SK-N-DZ (cell line): ENCODE measurements around the gene LRRC63. TPM values are rescaled to one million over a fixed set of nuclear protein-coding genes. Genes with fewer than 3 reads are reported as not detected.
"Not testable (repeated sequence)": the region's sequence is repeated elsewhere in the genome, so short reads cannot be mapped to it uniquely, and the experiment has no call there.

ENCODE experiments used
- DNase-seq: peaks from one replicate; pipeline ENCODE4 v3.0.0-alpha.2; 2015; ENCODE audit warnings: low spot score
- polyA plus RNA-seq, 2 experiments: library from polyadenylated mRNA; depleted of rRNA; stranded (reverse); fragments of >200 nt; gene quantifications; 2 replicates each; pipeline ENCODE4 v1.2.3, GENCODE V29; 2014

Gene LRRC63, protein sequence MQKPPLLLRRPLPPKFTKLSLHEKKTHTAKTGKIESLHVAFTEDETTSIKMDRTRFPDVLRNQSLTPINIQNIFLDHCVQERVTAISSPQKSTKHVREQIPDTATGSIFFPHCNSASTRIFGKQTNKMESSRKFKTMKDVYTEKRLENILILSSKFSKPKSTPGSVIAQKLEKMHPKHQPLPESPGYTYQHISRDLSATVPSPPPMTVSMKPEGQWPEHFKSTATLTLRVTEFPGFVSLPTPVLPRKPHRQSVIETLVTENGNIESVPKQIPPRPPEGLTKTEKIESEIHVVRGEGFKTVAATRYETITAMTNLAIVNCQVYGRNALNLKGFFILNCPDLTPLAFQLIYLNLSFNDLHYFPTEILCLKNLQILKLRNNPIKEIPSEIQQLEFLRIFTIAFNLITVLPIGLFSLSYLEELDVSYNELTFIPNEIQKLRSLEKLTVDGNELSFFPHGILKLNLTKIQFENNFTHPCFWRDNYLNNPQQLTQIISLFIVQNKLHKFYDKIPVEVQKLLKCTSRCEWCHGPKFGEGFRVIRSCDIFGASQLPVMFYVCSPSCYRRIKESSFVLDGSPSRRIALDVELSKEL
- polyA plus RNA-seq (2014; cell fraction: cytosol; rRNA removed) = 0.54 and 0.90 TPM in 2 replicates
- polyA plus RNA-seq (2014; cell fraction: nucleus; rRNA removed) = 2.0 and 2.4 TPM in 2 replicates

DNA sequence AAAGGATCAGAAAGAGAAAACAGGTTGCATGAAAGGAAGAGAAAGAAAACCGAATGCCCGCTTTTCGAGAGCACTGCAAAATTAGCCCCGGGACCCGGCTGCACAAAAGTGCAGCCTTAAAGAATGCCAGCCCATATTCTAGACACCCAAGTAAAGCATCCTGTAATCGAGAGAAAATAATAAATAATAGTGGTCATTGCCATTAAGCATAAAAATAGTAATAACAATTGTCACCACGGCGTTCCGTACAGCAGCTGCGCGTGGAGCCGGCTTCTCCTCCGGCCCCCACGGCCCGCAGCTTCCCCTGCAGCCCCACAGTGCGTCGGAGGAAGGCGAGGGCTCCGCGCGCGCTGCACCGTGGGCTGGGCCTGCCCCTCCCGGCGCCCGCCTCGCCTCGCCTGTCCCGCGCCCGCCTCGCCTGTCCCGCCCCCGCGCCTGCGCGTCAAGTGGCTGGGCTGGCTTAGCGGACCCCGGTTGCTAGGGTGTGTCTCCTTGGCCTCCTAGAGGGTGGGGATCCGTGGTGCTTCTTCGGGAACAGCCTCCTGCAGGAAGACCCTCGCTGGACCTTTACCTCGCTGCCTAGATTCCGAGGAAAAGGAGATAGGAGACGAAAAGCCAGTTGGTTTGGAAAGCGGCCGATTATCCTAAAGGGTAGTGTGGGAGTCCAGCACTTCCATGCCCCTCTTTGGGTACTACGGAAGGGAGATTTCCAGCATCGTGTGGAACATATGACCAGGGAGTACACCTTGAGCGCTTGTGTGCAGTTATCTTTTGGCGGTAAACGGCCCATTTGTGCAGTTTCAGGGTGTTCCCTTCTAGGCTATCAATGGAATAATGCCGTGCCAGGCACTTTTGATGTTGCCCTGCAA lies at the start of gene LRRC63:
LRRC63 (plus strand) TSS at position 446 of the 869 bp plus-strand sequence. CDS start 1,107 bp downstream, outside the sequence.
- DNase-seq = peak; percentile 85

DNA sequence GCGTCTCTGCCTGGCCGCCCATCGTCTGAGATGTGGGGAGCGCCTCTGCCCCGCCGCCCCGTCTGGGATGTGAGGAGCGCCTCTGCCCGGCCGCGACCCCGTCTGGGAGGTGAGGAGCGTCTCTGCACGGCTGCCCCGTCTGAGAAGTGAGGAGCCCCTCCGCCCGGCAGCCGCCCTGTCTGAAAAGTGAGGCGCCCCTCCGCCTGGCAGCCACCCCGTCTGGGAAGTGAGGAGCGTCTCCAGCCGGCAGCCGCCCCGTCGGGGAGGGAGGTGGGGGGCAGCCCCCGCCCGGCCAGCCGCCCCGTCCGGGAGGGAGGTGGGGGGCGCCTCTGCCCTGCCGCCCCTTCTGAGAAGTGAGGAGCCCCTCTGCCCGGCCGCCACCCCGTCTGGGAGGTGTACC lies 49.0 kb upstream of the LRRC63 start:
- not testable (repeated sequence) for DNase-seq

DNA sequence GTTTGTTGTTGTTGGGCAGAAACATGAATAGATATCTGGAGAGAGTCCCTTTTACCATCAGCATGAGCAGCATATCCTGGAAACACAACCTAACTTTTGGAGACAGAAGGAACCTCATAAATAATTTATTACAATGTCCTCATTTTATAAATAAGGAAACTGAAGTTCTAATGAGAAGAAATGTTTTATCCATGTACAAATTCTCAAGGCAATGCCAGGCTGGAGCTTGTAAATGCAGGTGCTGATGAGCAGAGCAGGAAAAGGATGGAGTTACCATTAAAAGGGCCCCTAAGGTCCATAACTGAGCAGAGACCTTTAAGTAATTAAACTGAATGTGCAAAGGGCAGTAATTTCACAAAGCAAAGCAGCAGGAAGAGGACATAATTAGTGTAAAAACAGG lies 47.1 kb upstream of the LRRC63 start:
- no peak for DNase-seq

DNA sequence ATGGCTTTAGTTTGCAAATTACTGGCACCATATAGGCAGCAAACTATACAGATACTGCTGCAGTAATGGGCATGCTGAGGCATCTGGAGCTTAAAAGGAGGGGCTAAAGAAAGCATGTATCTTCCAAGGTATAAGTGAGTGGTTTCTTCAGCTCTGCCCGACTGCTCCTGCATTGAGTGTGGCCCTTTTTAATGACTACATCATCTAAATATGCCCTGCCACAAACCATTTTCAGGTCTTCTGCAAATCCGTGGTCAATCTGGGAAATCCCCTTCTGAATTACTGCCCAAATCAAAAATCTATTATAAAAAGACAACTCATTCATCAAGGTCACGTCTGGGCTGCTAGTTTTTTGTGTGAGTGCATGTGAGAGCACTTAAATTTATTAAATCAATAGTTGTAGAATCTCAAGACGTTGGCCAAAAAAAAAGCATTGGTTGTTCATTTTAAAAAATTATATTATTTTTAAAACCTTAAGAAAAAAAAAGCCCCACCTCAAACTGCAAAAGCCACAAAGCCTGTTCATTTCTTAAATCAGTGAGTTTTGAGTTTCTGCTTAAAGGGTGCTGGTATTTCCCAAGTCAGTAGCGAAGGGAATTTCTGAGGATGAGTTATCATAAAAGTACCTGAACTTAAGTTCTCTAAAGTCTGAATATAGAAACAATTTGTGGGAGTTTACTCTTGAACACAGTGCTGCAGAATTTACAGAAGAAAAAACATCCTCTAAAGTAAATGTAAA lies 46.1 kb upstream of the LRRC63 start:
- DNase-seq = no peak

DNA sequence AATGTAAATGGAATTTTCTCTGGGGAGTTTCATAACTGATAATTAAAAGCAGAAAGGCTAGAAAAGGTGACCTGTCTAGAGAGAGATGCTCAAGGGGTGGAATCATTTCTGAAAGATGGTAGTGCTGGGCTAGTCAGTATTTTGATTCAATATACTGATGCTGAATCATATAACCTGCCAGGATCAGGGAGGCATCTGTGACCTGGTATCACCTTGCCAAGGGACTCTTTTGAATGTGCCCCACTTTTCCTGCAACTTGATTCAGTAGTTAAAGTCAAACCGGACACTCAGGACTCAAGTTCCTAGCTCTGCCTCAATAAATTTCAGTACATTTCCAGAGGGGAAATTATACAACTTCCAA lies 45.5 kb upstream of the LRRC63 start:
- DNase-seq = no peak

DNA sequence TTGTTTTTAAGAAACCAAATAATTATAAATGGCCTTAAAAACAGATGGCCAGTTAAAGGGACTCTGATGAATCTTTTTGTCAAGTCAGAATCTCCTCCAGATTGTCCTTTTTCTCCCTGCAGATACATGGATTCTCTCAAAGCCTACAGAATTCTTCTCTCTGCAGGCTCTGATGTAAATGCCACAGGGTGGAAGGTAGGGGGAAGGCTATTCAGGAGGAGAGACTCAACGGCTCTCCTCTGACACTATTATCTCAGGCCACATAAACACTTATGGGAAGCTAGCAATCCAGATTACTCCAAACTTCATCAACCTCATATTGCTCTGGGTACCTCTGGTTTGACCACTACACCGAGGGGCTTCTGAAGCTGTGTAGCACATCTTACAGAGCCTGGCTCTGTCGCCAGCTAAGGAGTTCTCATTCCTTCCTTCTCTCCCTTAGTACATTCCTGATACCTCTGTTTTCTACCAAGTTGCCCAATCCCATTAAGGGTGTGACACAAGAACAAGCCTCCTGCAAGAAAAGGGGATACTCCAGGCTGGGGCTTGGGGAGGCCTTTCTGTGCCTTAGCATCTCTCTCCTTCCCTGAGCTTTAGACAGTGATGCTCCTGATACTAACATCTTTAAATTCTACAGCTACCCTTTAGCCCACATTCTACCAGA lies 44.6 kb upstream of the LRRC63 start:
- no peak for DNase-seq

DNA sequence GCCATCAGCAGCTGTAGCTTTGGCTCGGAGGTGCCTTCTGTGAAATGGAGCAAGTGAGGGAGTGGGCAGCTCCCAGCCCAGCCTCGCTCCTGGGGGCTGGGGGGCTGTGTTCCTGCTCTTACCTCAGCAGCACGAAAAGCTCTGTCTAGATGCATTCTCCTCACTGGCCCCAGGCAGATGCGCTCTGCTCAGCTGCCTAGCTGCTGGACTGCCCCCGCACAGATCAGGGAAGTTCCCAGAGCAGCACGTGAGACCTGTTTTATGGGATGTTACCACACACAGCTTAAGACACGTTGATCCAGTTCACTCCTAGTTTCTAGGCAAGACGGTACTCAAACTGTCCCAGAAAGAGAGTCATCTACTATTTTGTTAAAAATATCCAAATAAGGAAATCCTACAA lies 43.4 kb upstream of the LRRC63 start:
- DNase-seq = no peak

DNA sequence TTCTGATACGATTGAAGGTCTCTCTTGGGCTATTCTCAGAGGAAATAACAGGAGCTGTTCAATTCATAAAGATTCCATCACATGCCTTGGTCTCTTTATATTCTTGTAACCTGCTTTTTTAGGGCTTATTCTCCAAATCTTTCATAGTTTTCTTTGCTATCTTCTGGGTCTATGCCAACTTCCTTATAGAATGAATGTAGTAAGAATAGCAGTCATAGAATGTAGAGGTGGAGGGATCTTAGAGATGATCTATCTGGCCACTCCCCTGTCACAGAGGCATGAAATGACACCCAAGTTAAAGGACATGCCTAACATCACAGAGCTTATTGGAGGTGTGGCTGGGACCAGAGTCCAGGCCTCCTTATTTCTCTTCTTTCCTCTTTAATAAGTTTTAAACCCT lies 42.9 kb upstream of the LRRC63 start:
- no peak for DNase-seq

DNA sequence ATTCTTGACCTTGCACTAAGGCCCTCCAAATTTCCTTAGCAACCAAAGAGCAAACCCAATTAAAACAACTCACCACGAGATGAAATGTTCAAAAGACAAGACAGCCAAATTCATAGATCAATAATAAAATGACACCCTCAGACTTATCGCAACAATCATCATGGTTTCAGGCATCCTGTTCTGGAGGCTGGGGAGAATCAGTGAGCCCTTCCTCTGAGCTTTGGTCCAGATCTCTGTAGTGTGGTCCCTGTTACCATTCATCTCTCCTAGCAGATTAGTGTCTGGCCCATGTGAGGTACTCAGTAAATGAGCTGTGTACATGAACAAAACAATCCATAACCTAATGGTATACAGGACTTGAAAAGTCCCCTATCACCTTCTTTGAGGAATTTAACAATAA lies 42.0 kb upstream of the LRRC63 start:
- DNase-seq = no peak

DNA sequence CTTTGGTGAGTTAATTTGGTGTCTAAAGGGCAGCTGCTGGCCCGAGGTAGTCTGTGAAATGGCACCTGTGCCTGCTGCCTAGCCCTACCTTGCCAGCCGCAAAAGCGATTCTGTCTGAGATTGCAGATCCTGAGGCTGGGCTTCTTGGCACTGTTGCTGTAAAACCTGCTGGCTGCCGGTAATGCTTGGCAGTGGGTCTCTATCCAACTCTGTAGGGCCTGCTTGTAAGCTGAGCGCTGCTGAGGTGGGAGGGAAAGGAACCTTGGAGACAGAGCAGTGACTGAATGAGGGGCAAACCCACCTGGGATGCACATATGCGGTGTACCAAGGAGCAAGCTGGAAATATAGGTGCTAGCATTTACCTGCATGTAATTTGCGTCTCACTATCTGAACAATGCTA lies 41.5 kb upstream of the LRRC63 start:
- DNase-seq = no peak

DNA sequence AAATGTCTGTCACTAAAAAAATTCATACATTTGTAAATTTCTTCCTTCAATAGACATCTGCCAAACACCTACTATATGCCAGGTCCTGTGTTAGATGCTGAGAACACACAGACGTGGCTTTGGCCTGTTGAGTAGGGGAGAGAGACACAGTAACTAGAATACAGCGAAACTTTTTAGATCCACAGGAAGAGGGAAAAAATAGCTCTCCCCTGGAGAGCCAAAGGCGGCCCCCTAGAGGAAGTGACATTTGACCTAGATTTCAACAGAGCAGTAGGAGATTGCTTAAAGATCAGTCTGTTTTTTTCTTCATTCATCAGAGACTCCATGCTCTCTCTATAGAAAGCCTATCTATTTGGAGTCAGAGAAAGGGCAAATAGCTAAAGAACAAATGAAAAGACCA lies 41.0 kb upstream of the LRRC63 start:
- DNase-seq = no peak

DNA sequence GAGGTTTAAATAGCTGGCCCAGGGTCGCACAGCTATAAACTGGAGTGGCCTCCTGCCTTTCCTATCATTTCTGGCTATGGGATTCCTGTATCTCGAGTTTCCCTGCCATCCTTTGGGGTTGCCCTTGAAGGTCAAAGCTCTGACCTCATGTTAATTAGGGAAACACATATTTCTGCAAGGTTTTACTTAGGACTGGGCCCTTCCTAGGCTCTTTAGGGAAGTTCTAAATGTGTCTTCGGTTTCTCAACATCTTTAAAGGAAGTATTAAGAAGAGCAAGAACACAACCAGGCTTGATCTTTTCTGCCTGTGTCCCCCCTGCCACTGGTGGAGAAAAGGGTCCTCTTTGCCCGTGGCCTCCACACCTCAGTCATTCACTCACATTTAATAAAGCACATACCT lies 40.5 kb upstream of the LRRC63 start:
- DNase-seq = no peak

DNA sequence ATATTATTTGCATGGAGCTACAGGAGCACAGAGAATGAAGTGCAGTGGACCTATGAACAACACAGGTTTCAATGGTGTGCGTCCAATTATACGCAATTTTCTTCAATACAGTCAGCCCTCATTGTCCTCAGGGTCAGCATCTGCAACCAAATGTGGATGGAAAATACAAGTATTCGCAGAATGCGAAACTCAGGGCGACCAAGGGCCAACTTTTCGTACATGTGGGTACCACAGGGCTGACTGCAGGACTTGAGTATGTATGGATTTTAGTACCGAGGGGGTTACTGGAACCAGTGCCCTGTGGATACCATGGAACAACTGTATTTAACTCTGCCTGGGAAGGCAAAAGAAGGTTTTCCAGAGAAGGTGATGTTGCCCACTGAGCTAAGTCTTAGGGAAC lies 40.0 kb upstream of the LRRC63 start:
- DNase-seq = no peak

DNA sequence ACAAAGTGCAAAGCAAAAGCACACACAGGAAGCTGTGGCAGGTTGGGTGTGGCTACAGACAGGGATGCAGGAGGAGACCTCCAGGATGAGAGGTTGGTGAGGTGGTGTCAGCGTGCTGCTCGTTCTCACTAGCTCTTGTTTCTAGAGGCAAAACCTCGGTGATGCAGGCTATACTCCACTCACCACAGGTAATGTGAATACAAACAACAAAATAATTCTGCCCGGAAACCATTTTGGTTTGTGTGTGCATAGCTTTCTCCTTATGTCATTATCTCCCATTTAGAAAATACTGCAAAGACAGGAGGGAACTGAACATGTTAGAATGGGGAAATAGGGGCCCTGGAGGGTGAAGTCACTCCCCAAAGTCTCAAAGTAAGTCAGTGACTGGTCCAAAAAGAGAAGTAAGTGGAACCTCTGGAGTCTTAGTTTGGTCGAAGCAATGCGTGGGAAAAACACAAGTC lies 39.2 kb upstream of the LRRC63 start:
- DNase-seq = no peak

DNA sequence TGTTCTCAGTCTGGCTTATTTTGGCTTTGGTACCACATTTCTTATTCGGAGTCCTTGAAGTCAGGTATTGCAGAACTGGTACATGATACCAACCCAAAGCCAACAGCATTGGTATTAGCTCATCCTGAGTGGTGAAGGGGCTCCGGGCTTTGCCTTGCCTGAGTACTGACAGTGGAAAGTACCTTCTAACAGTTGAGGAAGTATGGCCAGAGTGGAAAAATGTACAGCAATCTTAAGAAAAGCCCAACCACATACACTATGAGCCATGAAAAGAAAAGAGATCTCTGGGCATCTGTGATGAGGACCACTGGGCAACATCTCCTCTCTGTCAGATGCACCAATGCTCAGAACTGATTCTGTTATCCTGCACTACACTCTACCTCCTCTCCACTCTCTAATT lies 38.1 kb upstream of the LRRC63 start:
- no peak for DNase-seq

DNA sequence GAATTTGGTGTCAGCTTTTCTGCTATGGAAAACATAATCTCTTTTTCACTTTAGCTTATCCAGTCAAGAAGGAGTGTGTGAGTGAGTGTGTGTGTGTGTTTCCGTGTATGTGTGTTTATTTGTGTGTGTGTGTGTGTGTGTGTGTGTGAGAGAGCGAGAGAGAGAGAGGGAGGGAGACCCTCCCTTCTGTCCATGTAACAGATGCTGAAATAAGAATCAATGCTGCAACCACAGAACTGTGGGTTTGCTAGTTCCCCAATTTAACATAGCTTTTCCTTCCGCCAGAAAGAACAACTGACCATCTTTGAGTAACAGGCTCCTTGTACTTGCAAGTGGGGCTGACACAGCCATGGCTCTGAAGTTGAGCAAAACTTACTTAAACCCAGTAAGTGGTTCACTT lies 35.0 kb upstream of the LRRC63 start:
- DNase-seq = no peak

DNA sequence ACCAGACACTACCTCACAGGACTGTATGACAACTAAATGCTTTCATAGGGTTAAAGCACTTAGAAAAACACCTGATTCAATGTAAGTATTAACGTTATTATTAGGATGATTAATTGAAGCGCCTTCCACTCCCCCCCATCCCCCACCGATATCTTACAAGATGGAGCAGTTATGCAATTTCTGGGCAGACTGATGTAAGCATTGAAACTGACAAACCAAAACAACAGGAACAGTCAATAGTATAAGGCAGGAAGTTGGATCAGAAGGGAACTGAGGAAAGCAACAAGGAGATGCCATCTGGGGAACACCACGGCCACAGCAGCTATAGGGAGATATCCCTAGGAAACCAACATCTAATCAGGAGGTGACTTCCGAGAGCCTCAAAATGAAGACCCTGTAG lies 33.6 kb upstream of the LRRC63 start:
- DNase-seq = no peak

DNA sequence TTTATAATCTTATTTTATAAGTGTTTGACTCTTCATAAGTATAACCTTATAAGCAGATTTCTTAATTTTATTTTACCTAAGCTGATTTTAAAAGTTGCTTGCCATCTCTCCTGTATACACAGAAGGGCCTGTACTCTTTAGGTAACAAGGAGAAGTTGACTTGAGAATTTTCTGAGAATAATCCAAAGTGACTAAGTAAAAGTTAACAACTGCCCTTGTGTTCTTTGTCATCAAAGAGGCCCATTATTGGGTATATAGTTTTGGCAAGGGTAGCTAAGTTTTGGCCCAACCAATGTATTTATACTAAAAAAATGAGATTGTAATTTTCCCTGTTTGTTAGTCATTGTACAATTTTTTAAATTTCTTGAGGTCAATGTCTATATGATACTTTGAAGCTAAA lies 32.9 kb upstream of the LRRC63 start:
- DNase-seq = no peak

DNA sequence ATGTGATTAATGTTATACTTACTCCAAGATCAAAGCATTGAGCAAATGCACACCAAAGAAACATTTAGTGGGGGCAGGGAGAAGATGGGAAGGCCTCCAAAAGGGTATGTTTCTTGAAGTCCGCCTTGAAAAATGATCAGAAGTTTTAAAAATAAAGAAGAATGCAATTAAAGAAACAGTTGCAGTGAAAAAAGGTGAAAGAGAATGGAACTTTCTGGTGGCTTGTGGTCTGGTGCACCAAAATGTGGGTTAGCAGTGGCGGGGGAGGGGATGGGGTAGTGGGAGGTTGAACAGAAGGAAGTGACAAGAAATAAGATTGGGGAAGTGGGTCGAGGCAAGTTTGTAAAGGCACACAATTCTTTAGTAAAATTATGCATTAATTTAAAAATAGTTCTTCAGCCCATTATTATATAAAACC lies 32.2 kb upstream of the LRRC63 start:
- DNase-seq = no peak

DNA sequence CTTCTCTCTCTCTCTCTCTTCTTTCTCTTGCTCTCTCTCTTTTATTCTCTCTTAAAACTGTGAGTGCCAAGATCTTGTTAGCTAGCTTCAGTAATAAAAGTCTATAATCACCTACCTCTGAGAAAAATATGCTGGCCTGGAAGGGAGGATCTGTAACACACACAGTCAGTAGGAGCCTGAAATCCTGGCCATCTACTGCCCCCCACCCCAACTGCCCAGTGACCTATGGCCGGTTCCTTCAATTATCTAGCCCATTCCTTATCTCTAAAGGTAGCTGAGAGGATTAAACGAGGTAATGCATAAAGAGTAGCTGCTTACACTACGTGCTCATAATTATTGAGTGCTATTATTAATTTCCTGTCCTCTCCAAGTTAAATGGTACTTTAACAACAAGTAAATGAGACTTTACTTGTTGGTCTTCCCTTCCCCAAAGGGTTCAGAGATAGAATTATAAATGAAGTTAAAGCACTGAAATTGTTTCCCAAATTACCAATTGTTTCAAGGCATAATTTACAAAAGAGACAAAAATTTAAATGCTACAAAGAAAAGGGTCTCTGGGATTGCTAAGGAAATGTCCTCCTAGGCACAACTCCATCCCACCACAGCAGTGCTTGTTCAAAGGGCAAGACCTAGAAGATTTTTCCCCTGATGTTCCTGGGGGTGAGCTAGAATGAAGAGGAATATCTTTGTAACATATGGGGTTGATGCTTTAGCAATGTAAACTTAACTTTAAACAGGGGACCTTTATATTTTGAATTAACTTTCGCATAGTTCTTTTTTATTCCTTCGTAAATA lies 31.6 kb upstream of the LRRC63 start:
- no peak for DNase-seq
